HG03175 (cell line): ENCODE results near the gene MAP3K5.
"Not testable (repeated sequence)": the region's sequence is repeated elsewhere in the genome, so short reads cannot be mapped to it uniquely, and the experiment has no call there.

ENCODE experiments used
- ATAC-seq: cut with Tn5 transposase; IDR thresholded peaks from one replicate; pipeline ENCODE4 v1.9.1; 2021; ENCODE audit warnings: mild to moderate bottlenecking, moderate library complexity; ENCODE audit not compliant: unreplicated experiment

The MAP3K5 gene

GRCh38 chr6:136586295-136586694 is 206.0 kb downstream of the MAP3K5 start:
- no peak for ATAC-seq

- ATAC-seq, result not testable (repeated sequence)
Measured at GRCh38 chr6:136585523-136585922, 206.8 kb downstream of the MAP3K5 start.

DNA sequence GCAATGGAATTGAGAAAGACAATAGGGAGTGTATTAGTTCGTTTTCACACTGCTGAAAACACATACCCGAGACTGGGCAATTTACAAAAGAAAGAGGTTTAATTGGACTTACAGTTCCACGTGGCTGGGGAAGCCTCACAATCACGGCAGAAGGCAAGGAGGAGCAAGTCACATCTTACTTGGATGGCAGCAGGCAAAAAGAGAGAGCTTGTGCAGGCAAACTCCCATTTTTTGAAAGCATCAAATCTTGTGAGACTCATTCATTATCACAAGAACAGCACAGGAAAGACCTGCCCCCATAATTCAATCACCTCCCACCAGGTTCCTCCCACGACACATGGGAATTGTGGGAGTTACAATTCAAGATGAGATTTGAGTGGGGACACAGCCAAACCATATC is 208.0 kb downstream of the MAP3K5 start:
- ATAC-seq, result not testable (repeated sequence)

DNA sequence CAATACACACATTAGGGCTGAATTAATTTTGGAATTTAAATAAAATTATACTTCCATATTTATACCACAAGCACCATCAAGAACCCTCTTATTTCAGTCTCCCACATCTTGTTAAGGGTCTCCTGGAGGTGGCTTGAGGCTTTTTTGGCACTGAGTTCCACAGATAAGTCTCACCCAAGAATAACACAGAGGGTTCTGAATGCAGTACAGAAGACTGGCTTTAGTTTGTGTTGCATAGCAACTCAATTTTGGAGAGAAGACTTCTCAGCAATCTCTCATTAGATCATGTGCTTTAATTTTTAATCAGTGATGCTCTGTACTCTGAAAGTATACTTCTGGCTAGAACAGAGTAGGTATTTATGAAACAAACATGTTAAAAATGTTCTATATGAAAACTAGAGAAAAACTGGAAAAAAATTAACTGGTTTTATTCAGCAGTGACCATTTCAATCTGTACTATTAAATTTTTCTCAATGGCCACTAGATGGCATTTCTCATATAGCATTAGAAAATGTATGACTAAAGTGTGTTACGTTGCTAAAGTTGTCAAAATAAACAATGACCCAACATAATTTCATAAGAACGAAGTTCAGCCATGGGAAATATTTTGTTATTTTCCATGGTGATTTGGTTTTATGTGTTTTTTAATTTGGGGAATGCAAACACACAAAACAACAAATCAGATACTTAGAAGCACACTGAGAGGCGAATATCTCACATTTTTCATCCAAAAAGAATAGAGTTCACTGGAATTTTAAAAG is 209.4 kb downstream of the MAP3K5 start:
- no peak for ATAC-seq

DNA sequence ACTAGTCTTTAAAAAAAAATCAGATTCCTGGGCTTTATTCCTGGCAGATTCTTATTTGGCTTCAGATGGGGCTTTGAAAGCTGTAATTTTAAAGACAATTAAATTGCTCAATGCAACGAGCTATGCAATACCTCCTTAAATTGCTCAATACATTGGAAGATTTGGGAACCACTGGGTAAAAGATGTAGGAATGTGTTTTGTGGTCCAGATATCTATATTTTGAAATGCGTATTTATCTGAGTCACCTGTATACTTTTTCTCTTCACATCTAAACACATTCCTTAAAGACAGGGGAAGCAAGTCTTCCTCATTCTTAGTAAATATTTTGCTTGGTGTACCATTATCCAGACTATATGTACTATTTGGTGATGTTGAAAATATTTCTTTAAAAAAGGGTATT is 212.5 kb downstream of the MAP3K5 start:
- ATAC-seq, result no peak

- no peak for ATAC-seq
Measured at GRCh38 chr6:136576821-136577220, 215.5 kb downstream of the MAP3K5 start.

GRCh38 chr6:136571496-136571895 is 220.8 kb downstream of the MAP3K5 start:
- no peak for ATAC-seq

GRCh38 chr6:136571065-136571464 is 221.2 kb downstream of the MAP3K5 start:
- ATAC-seq, result no peak

DNA sequence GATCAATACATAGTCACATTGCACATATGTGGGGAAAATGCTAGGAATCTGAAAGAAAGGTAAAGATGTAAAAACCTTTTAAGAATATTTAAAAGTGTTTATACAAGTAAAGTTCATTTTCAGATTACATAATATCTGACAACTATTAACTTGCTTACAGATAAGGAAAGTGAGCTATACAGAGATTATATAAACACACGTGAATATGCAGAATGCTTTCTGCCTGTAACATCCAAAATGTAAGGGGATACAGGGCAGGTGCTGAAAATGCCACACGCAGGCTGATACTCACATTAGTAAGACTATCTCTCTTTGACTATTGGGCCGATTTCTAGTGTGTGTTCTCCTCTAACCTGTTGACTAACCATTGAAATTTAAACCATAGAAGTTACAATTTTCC is 224.1 kb downstream of the MAP3K5 start:
- no peak for ATAC-seq

DNA sequence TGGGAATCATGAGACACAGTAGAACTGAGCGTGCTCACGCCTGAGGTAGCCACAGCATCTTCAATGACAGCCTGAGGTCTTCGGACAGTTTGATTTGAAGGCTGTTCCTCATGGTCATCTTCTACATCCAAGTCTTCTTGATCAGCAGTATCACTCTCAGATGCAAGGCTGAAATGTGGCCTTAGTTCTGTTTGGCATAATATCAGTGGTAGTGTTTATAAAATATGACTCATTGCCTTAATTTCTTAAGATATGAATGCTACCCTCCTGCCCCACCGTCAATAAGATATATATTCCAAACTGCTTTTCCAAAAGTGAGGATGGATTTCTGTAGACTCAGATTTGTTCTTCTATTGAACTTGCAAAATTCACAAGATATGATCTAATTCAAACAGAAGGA is 224.6 kb downstream of the MAP3K5 start:
- ATAC-seq, result no peak

GRCh38 chr6:136566851-136567250 is 225.4 kb downstream of the MAP3K5 start:
- no peak for ATAC-seq

DNA sequence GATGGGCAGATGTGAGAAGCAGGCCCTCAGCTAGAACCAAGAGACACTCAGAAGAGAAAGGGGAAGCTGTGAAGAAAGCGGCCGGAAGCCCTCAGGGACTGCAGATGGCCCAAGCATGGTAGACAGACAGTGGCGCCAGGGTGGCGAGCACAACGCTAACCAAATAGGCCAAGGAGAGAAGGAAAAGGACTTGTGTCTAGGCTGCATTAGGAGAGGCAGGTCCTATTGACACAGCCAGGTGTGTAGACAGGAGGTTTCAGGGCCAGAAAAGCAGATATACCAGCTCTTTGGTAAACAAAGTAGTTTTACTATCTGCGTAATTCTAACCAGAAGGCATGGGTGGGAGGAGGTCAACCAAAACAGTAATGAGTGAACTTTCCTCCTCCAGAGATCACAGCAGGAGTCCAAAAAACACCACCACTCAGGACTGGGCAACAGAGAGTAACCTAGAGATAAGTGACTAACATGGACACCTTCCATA is 226.2 kb downstream of the MAP3K5 start:
- ATAC-seq, result no peak

GRCh38 chr6:136564180-136564579 is 228.1 kb downstream of the MAP3K5 start:
- no peak for ATAC-seq

DNA sequence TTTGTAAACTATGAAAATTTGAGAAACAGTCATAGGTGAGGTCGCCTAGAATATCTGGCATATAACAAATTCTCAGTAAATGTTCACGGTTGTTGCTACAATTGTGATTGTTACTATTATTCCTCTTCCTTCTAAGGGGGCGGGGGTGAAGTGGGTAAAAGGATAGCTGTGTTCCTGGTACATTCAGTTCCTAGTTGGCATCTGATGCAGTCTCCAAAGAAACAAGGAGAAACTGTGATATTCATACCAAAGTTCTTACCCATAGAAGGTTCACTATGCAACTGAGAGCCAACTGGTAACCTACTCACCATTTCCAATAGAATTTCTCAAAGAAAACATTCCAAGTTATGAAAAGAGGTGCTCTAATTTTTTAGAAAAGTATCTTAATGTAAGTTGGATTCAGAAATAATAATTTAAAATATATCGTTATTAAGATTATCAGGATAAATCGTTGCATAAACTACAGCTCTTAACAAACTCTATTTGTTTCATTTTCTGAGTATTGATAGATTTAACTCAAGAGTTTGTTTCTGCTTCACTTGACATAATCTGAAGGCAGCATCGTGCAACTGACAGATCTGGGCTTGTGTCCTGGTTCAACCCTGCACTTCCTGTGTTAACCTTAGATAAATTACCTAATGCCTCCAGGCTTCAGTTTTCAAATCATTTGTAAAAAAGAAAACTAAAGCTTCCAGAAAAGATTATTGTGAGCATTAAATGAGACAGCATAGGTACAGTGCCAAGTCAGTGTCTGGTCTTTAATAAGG is 228.7 kb downstream of the MAP3K5 start:
- ATAC-seq, result no peak

- ATAC-seq, result no peak
Measured at GRCh38 chr6:136562211-136562610, 230.1 kb downstream of the MAP3K5 start.

DNA sequence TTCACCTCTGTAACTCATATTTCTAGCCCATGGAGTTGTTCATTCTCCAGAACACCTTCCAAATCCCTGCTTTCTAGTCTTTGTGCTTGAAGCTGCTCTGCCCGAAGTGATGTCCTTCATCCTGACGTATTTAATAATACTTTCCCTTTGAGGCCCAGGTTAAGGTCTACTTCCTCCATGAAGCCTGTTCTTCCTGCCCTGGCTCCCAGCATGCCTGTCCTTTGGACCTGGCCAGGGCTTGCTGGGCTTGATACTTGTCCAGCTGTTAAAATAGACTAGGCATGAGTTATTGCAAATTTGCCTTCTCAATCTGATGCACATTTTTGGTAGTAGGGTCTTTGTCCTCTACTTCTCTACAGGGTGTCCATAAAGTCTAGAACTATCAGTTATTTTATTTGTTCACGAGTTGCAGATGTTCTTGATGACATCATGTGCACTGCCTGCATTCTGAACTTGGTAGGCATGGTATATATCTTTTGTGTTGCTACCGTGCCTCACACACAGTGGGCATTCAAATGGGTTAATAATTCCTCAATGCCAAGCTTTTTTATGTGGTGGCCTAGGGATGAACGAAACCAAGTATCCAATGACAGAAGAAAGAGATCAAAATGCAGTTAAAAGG is 239.0 kb downstream of the MAP3K5 start:
- ATAC-seq, result no peak

DNA sequence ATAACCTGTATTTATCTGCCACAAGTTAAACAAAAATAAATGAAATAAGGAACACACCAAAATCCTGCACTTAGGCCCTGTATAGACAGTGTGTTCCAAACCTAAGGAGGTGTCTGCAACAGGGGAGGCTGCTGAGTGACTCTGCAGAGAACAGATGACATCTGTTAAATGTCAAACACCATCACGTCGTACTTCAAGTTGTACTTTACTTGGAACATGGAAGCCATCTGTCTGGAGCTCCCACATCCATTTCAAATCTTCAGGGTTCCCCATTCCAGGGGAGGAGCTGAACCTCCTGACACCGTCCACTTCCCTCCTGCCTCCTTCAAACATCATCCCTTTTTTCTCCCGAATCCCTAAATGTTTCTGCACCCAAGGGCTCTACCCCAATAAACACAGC is 240.2 kb downstream of the MAP3K5 start:
- ATAC-seq, result no peak

- no peak for ATAC-seq
Measured at GRCh38 chr6:136551103-136551502, 241.2 kb downstream of the MAP3K5 start.

DNA sequence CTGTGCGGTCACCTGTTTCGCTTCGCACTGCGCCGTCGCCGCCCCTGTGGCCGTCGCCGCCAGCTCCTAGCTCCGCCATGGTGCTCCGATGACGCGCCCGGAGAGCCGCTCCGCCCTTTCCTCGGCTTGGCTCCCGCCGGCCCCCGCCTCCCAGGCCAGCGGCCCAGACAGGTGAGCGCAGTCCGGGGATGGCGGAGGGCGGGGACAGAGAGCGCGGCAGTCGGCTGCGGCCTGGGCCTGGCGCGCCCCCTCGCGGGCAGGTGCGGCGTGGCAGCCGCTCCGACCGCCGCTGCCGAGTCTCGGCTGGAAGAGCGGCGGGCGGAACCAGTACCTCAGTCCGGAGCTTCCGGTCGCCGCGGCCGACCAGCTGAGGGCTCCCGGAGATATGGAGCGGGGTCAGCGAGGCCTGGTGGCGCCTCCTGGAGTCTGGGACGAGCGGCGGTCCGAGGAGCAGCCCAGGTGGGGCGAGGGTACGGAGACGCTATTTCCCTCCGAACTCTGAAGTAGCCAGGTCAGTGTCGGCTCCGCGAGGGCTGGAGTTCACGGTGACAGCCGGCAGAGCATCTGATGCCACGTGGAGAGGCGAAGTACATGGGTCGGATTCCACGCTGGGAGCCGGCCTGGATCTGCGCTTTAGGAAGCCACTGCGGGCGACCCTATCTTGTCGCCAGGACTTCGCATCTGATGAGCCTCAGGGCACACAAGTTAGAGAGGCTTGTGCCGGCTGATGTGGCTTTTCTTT is 241.8 kb downstream of the MAP3K5 start, which contains the start of gene MAP7:
Gene MAP7 (minus strand): TSS at position 93 of the 742 bp plus-strand sequence. CDS start 14 bp downstream, at position 79.
- peak; percentile 73 for ATAC-seq

GRCh38 chr6:136550045-136550329 is 242.3 kb downstream of the MAP3K5 start:
- peak; percentile 54 for ATAC-seq
